Stimulated activated naive CD4-positive, alpha-beta T cell treated with Interleukin-2 at 50 U/mL for 16 hours (primary cell): ENCODE results near the gene CYP3A5.
"Not testable (repeated sequence)": the region's sequence is repeated elsewhere in the genome, so short reads cannot be mapped to it uniquely, and the experiment has no call there.

ENCODE experiments used
- DNase-seq: peaks from one replicate; lab custom pipeline; 2025; lab: John Stamatoyannopoulos, UW

The CYP3A5 gene

GRCh38 chr7:99679400-99680191 lies at the start of gene CYP3A5:
Gene CYP3A5, minus strand, starts transcription at chr7:99679996. Its CDS starts 100 bp downstream, at chr7:99679896.
- no peak for DNase-seq

GRCh38 chr7:99728615-99729014 lies 48.8 kb upstream of the CYP3A5 start:
- no peak for DNase-seq

GRCh38 chr7:99723201-99723600 lies 43.4 kb upstream of the CYP3A5 start:
- not testable (repeated sequence) for DNase-seq

GRCh38 chr7:99720800-99721595 lies 41.2 kb upstream of the CYP3A5 start:
- DNase-seq, result no peak

GRCh38 chr7:99719996-99720769 lies 40.4 kb upstream of the CYP3A5 start:
- DNase-seq, result no peak

GRCh38 chr7:99713995-99714570 lies 34.3 kb upstream of the CYP3A5 start:
- DNase-seq, result no peak

- DNase-seq, result no peak
Observed at GRCh38 chr7:99709838-99710578, 30.2 kb upstream of the CYP3A5 start.

GRCh38 chr7:99709260-99709659 lies 29.5 kb upstream of the CYP3A5 start:
- DNase-seq, result no peak

GRCh38 chr7:99707096-99707495 lies 27.3 kb upstream of the CYP3A5 start:
- no peak for DNase-seq

- no peak for DNase-seq
Observed at GRCh38 chr7:99699946-99700345, 20.1 kb upstream of the CYP3A5 start.

GRCh38 chr7:99698867-99699730 lies 19.3 kb upstream of the CYP3A5 start:
- not testable (repeated sequence) for DNase-seq

- DNase-seq, result no peak
Observed at GRCh38 chr7:99694912-99695304, 15.1 kb upstream of the CYP3A5 start.

GRCh38 chr7:99694201-99694911 lies 14.6 kb upstream of the CYP3A5 start:
- DNase-seq, result no peak

- no peak for DNase-seq
Observed at GRCh38 chr7:99693427-99694200, 13.8 kb upstream of the CYP3A5 start.

GRCh38 chr7:99693100-99693426 lies 13.3 kb upstream of the CYP3A5 start:
- no peak for DNase-seq

GRCh38 chr7:99692563-99692962 lies 12.8 kb upstream of the CYP3A5 start:
- DNase-seq, result not testable (repeated sequence)

GRCh38 chr7:99691658-99692057 lies 11.9 kb upstream of the CYP3A5 start:
- not testable (repeated sequence) for DNase-seq

GRCh38 chr7:99690918-99691317 lies 11.1 kb upstream of the CYP3A5 start:
- not testable (repeated sequence) for DNase-seq
